HG03354 (cell line): ENCODE results near the gene USP6NL.
A peak's percentile ranks its signal among the peaks of the same experiment; 100 is the strongest.

Experiments
- ATAC-seq: cut with Tn5 transposase; IDR thresholded peaks from one replicate; pipeline ENCODE4 v1.9.1; 2021; ENCODE audit warnings: mild to moderate bottlenecking; ENCODE audit not compliant: unreplicated experiment, poor library complexity, severe bottlenecking

Gene USP6NL

DNA sequence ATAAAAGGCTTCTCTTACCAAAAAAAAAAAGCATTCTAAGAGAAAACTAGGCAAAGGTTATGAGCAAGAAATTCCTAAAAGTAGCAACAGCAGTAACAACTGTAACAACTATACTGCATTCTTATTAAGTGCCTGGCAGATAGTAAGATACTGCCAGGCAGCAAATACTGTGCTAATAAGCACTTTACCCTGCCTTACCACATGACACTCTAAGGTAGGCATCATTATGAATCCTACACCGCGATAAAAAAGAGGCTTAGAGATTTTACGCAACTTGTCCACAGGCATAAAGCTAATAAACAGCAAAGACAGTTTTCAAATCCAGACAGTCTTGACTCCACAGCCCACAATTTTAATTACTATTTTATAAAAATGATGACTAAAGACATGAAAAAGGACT lies 83.2 kb downstream of the USP6NL start:
- no peak for ATAC-seq

DNA sequence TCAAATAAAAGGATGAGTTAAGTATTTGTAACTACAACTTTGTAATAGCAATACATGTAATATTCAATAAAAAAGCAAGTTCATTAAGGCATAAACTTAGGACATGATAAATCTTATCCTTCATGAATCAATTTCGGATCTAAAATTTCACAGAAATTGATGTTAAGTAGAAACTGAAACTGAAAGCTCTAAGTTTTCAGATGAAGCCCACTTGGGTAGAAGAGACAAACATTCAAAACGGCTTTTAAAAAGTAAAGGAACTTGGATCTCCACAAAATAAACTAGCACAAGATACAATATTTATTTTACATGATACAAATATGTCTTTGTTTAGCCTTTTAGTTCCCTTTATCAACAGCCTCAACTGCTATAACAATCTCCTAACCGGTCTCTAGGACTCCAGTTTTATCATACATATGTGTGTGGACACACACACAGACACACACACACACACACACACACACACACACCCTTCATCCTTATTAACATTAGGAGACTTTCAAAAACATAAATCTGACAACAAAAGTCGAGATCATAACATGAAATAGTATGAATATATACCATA lies 83.7 kb downstream of the USP6NL start:
- no peak for ATAC-seq

DNA sequence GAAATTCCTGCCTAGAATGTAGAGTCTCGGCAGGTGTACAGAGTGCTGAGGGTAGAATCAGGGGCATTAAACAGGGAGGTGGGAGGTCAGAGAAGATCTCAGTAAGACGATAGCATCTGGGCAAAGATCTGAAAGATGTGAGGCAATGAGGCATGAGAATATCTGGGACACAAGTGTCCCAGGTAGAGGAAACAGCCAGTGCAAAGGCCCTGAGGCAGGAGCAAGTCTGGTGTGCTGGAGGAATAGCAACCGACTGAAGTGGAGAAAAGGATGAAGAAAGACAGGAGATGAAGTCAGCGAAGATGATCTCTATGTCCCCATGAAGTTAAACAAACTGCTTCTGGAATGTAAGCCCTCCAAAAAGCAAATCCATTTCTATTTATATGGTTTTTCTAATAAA lies 84.4 kb downstream of the USP6NL start:
- no peak for ATAC-seq

DNA sequence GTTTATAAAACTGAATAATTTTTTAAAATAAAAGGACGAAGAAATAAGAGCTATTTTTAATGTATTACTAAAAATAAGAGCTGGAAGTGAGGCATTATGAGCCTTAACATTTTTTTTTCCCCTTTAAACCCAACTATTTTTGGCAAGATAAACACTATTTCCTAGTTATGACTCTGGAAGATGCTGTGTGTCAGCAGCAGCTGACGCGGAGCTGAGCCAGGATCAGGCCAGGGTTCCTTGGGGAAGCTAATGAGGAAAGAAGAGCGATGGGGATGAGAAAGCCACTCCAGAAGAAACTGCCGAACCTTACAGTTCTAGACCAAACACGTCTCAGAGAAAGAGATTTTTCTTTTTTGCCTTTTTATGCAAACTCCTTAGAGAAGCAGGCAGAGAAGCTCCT lies 85.9 kb downstream of the USP6NL start:
- ATAC-seq, result no peak

DNA sequence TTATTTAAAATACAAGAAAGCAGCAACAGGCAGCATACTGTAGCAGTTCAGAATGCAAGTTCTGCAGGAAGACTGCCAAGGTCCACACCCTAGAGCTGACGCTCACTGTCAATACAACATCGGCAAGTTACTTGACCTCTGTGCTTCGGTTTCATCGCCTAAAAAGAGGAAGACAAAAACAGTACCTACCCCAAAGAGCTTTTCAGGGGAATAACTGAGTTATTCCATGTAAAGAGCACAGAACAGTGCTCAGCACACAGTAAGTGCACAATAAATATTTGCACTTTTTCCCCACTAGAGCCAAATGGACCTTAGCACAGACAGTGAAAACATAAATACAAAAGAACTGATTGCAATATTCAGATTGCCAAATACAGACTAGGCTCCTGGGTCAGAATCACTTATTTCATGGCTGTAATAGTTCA lies 88.6 kb downstream of the USP6NL start:
- no peak for ATAC-seq

DNA sequence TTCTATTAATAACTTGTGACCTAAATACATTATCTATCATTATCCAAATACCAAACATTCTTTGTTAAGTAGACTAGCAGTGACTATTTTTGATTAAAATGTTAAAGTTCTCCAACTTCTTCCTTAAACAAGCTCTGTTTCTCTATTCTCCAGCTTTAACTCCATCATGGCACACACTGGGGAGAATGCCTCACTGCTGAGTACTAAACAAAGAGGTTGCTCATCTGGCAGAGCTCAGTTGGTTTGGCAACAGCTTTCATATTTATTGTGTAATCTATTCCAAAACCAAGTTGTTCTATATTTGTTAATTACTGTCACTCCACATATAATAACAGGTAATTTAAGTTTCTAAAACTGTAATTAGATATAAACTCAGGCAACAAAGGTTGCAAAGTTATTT lies 89.6 kb downstream of the USP6NL start:
- no peak for ATAC-seq

DNA sequence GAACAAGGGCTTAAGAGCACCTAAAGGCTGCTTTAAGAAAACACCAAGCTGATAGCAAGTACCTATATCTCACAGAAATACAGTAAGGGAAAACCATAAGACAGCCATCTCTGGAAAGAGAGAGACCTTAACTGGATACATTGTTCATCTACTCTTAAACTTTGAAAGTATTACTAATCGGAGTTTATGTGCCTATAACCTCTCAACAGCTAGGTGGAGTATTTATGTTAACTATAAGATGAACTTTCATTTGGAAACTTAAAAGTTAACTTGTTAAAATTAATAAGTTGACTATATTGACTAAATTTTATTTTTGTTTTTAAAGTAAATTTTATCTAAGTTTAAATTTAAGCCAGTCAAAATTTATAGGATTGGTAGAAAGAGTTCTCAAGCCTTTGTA lies 90.6 kb downstream of the USP6NL start:
- ATAC-seq, result no peak

DNA sequence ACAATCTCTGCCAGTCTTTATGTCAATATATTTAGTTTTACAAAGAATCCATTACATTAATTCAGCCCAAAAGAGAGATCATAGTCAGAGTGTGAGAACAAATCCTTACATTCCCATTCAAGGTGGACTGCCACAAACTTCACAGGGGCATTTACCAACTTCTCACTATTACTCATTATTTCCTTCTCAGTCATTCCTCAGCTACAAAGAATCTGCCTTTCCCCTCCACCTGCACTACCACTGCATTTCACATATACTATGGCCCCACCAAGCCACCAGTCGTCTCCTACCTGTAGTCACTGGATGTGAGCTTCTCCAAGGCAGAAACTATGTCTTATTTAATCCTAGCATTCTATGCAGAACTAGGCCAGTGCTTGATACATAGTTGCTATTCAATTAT lies 94.3 kb downstream of the USP6NL start:
- peak; percentile 60 for ATAC-seq

DNA sequence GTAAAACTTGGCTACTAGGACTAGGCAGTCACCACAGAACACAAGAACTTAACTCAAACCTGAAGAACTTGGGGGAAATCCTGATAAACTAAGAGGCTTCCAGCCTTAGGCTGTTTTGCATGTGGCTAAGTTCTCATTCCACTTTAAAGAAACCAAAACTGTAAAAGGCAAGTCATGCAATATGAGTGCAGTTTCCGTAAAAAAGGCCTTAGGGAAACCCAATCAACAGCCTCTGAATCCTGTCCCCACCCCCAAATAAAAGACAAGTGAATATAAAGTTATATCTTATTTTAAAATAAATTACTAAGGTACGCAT lies 95.1 kb downstream of the USP6NL start:
- peak; percentile 61 for ATAC-seq

DNA sequence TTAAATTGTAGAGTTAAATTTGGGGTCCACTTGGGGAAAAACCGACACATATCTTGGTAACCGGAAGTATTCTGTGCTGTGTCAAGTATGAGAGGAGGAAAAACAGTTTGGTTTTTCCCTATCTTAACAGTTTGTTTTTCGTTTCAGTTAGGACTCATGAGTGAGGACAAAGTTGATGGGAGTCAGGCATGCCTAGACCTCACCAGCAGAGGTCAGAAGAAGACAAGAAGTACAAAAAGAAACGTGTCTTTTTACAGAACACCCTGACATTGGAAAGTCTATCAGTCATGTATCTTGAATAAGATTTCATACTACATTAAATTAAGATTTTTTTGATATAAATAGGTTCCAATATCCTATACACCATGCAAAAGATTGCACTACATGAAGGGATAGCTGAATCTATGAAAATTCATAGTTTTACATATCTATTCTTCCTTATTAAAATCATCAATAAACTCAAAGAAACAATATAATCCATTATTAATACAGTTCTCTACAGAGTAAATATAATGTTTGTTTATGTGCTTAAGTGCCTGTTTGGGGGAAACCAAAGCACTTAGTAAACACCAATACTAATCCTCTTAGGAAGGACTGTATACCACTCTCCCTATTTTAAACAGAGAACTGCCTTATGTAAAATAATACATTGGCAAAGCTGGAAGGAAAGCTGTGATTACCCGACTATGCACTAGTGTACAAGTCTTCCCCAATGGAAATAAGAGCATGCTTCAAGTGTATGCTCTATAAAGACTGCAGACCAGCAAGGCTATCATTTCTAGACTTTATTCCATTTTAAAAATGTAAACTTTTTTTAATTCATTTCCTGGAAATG lies 95.6 kb downstream of the USP6NL start:
- ATAC-seq, result peak; percentile 65

DNA sequence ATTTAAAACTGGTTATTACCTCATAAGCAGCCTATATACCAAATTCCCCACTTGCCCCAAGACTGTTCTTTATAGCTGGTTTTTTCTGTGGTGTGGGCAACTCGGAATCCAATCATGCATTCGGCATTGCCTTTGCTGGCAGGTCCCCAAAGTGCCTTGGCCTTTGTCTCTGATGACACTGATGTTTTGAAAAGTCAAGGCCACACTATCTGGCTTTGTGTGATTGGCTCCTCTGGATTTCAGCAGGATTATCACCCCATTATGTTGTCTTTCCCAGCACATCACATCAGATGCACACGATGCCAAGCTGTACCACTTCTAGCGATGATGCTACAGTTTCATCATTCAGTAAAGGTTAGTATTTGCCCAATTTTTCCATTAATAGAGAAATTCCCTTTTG lies 97.7 kb downstream of the USP6NL start:
- no peak for ATAC-seq

DNA sequence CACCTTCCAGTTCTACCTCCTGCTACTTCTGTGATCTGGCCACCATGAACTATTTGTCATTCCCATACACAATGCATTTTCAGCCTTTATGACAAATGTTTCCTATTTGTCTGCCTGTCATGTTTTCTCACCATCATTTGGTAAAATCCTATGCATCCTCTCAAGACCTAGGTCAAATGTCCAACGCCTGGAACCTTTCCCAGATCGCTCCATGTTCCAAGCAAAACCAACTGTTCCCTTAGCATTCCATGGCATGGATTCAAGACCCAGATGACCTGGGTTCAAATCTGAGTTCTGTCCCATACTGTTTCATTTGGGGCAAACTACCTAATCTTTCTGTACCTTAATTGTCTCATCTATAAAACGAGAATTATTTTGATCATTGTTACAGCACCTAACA lies 98.9 kb downstream of the USP6NL start:
- ATAC-seq, result no peak

DNA sequence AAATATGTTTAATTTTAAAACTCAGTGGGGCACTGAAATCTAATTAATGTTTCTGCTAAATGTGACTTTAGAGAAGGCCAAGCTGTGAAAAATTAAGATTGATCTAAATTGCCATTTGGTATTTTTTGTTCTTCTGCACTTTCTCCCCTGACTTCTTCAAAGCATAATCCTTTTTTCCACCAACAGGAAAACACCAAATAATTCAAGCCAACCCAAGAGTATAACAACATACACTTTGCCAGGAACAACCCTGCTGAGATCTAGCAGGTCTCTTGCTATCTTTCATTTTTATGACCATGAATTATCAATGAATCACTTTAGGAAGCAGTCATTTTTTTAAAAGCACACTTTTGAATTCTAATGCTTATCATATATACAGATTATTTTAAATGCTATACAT lies 100.1 kb downstream of the USP6NL start:
- ATAC-seq, result no peak

DNA sequence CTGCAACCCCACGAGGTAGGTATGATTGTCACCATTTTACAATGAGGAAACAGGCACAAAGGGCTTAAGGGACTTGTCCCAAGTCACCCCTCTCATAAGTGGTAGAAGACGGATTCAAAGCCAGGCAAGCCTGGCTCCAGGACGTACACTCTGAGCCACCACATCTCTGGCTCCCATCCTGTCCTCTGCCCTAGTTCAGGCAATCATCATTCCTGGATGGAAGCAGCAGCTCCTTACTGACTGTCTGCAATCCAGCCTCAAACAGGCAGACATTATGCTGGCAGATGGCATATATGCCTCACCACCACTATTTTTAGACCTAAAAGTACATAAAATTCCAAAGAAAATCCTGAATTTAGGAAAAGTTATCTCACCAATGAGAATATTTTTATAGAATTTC lies 100.7 kb downstream of the USP6NL start:
- ATAC-seq, result no peak

DNA sequence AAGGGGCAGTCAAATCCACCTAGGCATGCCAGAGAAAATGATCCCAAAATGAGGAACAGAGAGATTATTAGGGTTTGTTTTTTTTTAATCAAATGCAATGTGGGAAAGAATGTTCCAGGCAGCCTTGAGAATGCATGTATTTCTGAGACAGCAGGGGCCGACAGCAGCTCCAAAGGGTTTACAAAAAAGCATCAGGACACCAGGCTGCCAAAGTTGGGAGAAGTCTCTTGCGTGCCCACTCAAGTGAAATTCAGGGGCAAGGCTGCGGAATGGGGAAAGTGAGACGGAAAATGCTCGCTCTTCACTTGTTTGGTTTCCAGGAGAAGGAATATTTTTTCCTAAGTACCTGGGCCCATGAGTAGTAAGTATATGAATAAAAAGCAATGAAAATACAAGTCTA lies 101.2 kb downstream of the USP6NL start:
- no peak for ATAC-seq

DNA sequence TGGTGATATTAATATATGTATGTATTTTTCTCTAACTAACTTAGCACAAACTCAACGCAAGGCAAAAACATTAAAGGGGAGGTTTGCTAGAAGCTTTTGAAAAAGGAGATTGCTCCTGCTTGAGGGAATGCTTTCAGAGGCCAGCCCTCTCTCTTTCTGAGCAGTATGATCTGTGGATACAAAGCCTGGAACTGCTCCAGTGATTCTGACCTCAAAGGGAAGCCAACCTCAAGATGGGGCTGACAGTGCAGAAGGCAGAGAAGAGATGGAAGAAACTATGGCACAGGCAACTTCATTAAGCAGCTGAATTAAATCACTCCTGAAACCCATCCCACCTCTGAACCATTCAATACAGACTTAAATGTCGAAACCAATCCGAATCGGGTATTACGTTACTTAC lies 102.4 kb downstream of the USP6NL start:
- no peak for ATAC-seq

DNA sequence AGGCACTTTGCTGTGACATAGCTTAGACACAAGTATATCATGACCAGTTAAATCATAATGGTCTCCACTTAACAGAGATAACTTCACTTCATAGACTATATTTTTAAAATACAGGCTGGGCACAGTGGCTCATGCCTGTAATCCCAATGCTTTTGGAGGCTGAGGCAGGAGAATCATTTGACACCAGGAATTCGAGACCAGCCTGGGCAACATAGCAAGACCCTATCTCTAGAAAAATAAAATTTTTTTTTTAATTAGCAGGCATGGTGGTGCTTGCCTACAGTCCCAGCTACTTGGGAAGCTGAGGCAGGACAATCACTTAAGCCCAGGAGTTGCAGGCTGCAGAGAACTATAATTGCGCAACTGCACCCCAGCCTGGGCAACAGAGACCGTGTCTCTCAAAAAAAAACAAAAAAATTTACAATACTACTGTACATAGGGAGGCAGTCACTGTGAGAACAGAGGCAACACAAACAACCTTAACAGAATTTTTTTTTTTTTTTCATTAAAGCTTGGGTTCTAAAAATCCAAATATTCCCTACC lies 105.1 kb downstream of the USP6NL start:
- no peak for ATAC-seq

DNA sequence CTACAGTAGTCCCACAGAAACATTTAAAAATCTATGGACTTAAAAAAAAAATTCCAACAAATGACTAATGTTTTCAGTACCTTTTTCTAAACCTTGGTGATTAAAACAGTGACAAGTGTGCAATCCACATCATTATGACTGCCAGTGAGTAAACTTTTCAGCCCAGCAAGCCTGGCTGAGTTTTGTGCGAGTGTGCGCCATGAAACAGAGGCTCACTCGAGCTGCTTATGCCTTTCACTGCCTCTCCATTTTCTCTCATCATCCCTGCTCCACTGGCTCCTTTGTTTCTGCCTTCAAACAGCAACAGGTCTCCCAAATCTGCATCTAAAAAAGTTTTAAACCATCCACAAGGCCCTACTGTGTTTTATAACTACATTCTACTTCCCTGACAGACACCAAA lies 105.8 kb downstream of the USP6NL start:
- no peak for ATAC-seq

DNA sequence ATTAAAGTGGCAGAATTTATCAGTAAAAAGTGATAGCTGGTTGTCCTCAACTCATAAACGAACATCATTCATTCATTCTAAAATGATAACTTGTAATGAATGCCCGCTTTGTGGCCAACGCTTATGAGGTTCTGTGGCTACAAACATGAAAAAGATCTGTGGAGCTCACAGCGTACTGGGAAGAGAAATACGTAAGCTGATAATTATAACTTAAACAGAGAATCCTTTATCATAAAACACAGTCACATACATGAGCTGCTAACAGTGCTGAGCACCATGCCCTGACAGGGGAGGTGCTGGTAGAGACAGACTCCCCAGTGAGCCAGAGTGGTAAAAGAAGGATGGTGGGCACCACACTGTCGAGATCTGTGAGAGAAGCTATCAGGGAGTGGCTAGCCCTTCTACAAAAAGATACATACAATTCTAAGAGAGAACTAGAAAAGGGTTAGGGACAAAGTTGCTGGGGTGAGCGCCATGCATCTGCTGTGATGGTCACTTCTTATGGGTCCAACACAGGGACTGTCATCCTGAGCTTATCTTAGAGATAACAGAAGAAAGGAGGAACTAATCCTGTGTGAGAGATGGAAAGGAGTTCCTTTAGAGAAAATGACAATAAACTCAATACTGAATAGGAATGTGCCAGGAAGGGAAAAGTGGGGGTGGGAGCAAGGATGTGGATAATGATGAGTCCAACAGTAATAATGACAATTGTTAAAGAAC lies 106.7 kb downstream of the USP6NL start:
- ATAC-seq, result no peak

DNA sequence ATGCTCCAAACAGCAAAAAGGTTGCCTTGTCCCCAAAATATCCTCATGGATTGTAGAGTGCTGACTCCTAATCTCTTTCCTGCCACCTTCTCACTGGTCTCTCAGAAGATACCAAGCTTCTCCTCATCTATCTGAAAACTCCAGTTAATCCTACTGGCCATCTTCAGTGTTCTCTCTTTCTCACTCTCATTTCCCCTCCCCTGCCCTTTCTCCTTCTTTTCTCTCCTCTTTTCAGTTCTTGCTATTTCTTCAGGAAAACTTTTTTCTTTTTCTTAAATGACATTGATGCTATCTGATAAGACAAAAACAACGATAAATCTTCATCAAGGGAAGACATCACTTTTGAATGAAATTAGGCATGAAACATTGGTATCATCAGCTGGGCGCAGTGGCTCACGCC lies 109.8 kb downstream of the USP6NL start:
- no peak for ATAC-seq
